ENCODE measurements around the gene SERGEF.
"Not testable (repeated sequence)": the region's sequence is repeated elsewhere in the genome, so short reads cannot be mapped to it uniquely, and the experiment has no call there.

The SERGEF gene

DNA sequence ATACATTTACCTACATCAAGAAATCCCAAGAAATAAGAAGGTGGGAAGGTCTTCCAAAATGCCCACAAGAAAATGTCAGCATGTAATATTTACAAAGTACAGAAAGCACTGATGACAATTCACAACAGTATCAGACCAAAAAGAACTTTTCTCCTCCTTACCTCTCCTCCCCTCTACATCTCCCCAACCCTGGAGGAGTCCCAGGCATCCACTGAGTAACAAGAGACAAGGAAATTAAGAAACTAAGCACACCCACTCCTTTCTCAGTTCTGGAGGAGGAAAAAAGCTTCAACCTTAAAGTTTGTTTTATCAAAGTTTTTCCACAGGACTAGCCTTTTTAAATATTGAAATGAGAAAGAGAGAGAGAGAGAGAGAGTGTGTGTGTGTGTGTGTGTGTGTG, 2.0 kb upstream of the SERGEF start:
- Histone ChIP-seq H3K4me1 (ENCODE audit: control insufficient read depth, insufficient read depth, low read length) (peaks cover 4% of the 10 kb centered on the region), H3K9me3 (replicated peaks; ENCODE audit: low read length) (no peaks in the 10 kb centered on the region), H3K4me2 (ENCODE audit: low read length) (no peak overlapping the region), H3K27me3 (ENCODE audit: control insufficient read depth, insufficient read depth, low read length) (no peaks in the 10 kb centered on the region), H3K9ac (ENCODE audit: low read depth, low read length) (no peak overlapping the region), H3K4me3 (ENCODE audit: low read length) (no peak overlapping the region), H3K36me3 (ENCODE audit: insufficient read depth, low read length) (no peaks in the 10 kb centered on the region)

DNA sequence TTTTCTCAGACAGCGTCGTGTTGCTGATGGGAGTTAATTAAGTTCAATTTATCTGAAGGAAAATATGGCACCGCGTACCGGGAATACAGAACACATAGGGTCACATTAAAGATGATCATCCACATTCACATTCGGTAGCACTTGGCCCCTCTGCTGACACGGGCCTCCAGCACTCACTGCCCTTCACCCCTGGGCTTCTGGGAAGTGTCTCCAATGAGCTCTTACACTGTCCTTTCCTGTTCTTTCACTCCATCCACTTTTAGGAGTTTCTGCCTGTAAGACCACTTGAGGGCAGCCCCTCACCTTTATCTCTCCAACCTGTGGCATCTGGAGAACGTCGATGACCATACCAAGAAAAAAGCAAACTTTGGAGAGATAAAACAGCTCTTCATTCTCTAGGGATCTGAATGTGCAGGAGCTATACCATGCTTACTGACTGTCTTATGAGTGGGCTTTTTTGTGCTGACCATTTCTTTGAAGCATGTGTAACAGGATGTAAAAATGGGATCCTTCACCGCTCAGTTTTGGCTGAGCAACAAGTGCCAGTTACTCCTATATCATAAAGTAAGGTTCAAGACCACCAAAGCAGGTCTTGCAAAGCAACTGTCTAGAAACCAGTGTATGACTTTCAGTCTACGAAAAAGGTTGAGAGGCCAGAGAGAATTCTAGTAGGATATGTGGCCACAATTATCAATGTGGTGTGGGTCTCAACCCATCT, 1.1 kb upstream of the SERGEF start:
- Histone ChIP-seq H3K27me3 (ENCODE audit: control insufficient read depth, insufficient read depth, low read length) (no peaks in the 10 kb centered on the region), H3K4me3 (ENCODE audit: low read length) (peak overlapping the region; percentile 76), H3K36me3 (ENCODE audit: insufficient read depth, low read length) (no peaks in the 10 kb centered on the region), H3K9me3 (replicated peaks; ENCODE audit: low read length) (no peaks in the 10 kb centered on the region), H3K9ac (ENCODE audit: low read depth, low read length) (peak overlapping the region; percentile 71), H3K4me1 (ENCODE audit: control insufficient read depth, insufficient read depth, low read length) (peaks cover 4% of the 10 kb centered on the region), H3K4me2 (ENCODE audit: low read length) (peak overlapping the region; percentile 82)

DNA sequence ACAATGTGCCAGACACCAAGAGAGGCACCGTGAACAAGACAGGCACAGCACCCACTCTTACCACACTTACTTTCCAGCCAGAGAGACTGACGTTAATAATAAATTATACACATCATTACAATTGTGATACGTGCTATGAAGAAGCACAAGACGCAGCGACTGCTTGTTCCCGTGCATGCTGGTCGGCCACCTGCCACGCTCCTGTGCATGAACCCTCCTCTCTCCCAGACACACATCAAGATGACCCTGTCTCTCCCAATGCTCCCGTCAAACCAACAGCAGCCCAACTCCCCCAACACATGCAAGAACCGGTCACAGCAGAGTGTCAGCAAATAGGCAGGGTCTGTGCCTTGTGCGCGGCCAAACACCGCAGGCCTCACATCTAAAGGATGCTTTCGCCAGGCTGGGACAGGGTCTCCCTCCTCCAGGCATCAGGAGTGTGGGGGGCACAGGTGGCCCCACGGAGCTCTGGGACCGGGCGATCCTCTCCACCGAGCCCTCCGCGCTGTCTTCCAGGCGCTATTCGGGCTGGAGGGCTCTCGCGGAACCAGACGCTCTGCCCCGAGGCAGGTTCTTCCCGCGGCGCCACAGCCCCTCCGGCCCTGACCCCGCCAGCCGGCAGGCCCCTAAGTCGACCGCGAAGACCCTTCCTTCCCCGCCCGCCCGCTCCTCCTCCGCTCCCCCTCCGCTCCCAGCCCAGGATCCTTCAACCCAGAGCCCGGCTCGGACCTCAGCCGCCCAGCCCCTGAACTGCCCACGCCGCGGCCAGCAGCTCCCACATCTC, 533 bp downstream of the SERGEF start:
- Histone ChIP-seq H3K27me3 (ENCODE audit: control insufficient read depth, insufficient read depth, low read length) (no peaks in the 10 kb centered on the region), H3K9me3 (replicated peaks; ENCODE audit: low read length) (no peaks in the 10 kb centered on the region), H3K4me3 (ENCODE audit: low read length) (peak overlapping the region; percentile 76), H3K9ac (ENCODE audit: low read depth, low read length) (peak overlapping the region; percentile 71), H3K36me3 (ENCODE audit: insufficient read depth, low read length) (no peaks in the 10 kb centered on the region), H3K4me2 (ENCODE audit: low read length) (peak overlapping the region; percentile 82), H3K4me1 (ENCODE audit: control insufficient read depth, insufficient read depth, low read length) (peaks cover 4% of the 10 kb centered on the region)

DNA sequence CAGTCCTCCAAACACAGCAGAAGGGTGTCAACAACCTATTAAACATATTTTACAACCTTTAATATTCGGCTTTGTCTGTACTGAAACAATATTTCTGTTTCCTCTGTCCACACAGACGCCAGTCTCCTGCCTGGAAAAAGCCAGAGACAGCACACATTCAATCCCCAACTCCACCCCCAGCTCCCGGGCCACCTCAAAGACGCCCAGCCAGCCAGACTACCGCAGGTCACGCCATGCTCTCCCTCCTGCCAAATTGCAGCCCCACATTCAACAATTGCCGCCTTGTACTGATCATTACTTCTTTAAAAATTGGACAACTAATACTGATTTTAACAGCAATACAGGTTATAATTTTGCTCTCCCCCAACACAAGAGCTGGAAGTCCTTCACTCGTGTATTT, 1.2 kb downstream of the SERGEF start:
- no peaks in the 10 kb centered on the region for H3K27me3 ChIP-seq (ENCODE audit: control insufficient read depth, insufficient read depth, low read length)
- H3K36me3 ChIP-seq (ENCODE audit: insufficient read depth, low read length), result no peaks in the 10 kb centered on the region
- peaks cover 4% of the 10 kb centered on the region for H3K4me1 ChIP-seq (ENCODE audit: control insufficient read depth, insufficient read depth, low read length)
- no peak overlapping the region for H3K9ac ChIP-seq (ENCODE audit: low read depth, low read length)
- H3K4me3 ChIP-seq (ENCODE audit: low read length), result peak overlapping the region; percentile 76
- no peaks in the 10 kb centered on the region for H3K9me3 ChIP-seq (replicated peaks; ENCODE audit: low read length)
- peak overlapping the region; percentile 82 for H3K4me2 ChIP-seq (ENCODE audit: low read length)

DNA sequence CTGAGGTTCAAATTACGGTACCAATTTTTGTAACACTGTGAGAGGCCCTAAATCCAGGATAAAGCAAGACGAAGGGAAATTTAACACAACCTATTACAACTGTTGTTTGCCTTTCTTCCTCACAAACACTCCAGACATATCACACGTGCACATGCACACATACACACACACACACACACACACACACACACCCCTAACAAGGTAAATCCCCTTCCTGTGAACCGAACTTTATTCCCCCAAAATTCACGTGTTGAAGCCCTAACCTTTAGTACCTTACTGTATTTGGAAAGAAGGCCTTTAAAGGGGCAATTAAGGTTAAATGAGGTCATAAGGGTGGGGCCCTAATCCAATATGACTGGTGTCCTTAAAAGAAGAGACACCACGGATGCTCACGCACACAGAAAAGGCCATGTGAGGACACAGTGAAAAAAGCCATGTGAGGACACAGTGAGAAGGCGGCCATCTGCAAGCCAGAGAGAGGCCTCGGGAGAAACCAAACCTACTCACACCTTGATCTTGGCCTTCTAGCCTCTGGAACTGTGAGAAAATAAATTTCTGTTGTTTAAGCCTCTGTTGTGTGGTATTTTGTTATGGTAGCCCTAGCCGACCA, 1.8 kb downstream of the SERGEF start:
- no peak overlapping the region for H3K9ac ChIP-seq (ENCODE audit: low read depth, low read length)
- no peak overlapping the region for H3K4me2 ChIP-seq (ENCODE audit: low read length)
- H3K4me1 ChIP-seq (ENCODE audit: control insufficient read depth, insufficient read depth, low read length), result peaks cover 4% of the 10 kb centered on the region
- peaks cover 4% of the 10 kb centered on the region for H3K36me3 ChIP-seq (ENCODE audit: insufficient read depth, low read length)
- H3K27me3 ChIP-seq (ENCODE audit: control insufficient read depth, insufficient read depth, low read length), result no peaks in the 10 kb centered on the region
- no peaks in the 10 kb centered on the region for H3K9me3 ChIP-seq (replicated peaks; ENCODE audit: low read length)
- H3K4me3 ChIP-seq (ENCODE audit: low read length), result no peak overlapping the region

DNA sequence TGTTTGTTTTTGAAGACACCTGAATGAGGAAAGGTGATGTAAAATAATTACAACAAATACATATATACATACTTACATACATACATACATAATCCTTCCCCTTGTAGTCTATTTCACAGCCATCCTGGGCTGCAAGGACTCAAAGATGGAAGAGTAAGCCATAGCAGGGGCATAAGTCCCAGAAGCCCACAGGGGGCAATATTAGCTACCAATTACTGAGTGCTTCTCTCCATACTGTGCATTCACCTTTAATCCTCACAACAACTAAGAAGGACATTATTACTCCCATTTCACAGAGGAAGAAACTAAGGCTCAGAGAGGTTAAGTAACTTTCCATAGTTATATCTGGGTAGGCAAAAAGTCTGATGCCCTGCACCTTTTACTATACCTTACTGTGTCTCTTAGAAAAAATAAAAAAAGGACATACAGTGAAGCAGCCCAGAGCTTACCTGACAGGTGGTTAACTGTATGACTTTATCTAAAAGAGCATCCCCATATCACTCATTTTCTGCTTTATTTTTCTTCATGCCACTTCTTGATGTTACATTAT, 2.7 kb downstream of the SERGEF start:
- peaks cover 4% of the 10 kb centered on the region for H3K36me3 ChIP-seq (ENCODE audit: insufficient read depth, low read length)
- no peaks in the 10 kb centered on the region for H3K27me3 ChIP-seq (ENCODE audit: control insufficient read depth, insufficient read depth, low read length)
- H3K9ac ChIP-seq (ENCODE audit: low read depth, low read length), result no peak overlapping the region
- H3K4me2 ChIP-seq (ENCODE audit: low read length), result no peak overlapping the region
- no peak overlapping the region for H3K4me3 ChIP-seq (ENCODE audit: low read length)
- H3K4me1 ChIP-seq (ENCODE audit: control insufficient read depth, insufficient read depth, low read length), result peaks cover 4% of the 10 kb centered on the region
- no peaks in the 10 kb centered on the region for H3K9me3 ChIP-seq (replicated peaks; ENCODE audit: low read length)

DNA sequence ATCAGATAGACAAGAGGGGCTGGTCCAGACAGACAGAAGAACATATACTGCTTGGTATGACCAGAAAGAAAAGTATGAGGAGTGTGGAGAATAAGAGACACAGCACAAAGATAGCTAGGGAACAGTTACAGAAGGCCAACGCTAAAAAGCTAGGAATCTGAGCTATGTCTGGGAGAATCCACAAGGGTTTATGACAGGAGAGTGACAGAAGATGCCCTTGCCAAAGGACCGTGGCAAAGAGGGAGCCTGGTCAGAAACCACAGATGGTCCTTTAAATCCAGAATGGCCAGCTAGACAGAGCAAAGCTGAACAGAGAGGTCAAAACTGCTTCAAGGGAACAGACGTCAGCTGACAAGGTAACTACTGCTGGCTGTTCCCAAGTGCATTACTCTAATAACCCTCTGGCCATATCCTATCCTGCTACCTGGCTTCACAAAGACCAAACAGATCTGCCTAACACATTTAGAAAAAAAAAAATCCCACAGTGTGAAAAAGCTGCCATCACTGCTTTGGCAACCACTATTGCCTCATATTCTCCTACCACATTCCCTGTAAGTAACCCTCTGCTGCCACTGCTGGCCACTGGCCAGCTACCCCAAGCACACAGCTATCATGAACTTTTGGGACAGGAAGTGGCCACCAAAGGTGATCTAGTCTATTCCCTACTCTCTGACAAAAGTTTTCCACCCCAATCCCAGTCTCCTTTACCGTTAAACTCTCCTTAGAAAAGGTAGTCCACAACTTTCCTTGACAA, 7.3 kb downstream of the SERGEF start:
- Histone ChIP-seq H3K27me3 (ENCODE audit: control insufficient read depth, insufficient read depth, low read length) (no peaks in the 10 kb centered on the region), H3K4me1 (ENCODE audit: control insufficient read depth, insufficient read depth, low read length) (no peaks in the 10 kb centered on the region), H3K4me3 (ENCODE audit: low read length) (no peak overlapping the region), H3K9me3 (replicated peaks; ENCODE audit: low read length) (no peaks in the 10 kb centered on the region), H3K9ac (ENCODE audit: low read depth, low read length) (no peak overlapping the region), H3K4me2 (ENCODE audit: low read length) (no peak overlapping the region), H3K36me3 (ENCODE audit: insufficient read depth, low read length) (peaks cover 8% of the 10 kb centered on the region)

DNA sequence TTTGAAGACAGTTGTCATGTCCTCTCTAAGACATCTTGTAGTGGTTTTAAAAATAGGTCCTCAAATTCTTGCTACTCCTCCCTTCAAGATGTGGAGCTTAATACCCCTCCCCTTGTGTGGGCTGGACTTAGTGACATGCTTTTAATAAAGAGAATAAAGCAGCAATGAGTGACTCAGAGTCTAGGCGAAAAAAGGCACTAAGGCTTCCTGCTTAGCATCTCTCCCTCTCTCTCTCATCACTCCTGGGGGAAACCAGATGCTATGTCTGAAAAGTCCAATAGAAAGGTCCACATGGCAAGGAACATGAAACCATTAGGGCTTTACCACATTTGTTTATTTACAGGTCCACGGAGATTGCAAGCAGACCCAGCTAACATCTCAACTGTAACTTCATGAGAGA, 11.7 kb downstream of the SERGEF start:
- peaks cover 5% of the 10 kb centered on the region for H3K36me3 ChIP-seq (ENCODE audit: insufficient read depth, low read length)

DNA sequence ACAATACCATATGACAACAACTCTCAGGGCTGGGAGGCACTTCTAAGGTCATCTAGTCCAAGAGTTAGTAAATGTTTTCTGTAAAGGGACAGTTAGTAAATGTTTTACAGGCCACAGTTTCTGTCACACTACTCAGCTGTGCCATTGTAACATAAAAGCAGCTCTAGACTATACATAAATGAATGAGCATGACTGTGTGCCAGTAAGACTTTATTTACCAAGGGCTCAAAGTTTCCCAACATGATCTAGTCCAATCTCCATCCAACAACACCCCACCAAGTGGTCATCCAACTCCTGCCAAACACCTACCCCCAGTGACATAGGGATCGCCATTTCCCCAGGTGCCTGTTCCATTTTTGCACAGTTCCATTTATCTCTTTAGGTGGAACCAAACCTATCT, 12.1 kb downstream of the SERGEF start:
- no peak overlapping the region for H3K4me3 ChIP-seq (ENCODE audit: low read length)

More for the DNA sequence above, 11.7 kb downstream of the SERGEF start:
- no peaks in the 10 kb centered on the region for H3K9me3 ChIP-seq (replicated peaks; ENCODE audit: low read length)
- no peak overlapping the region for H3K4me2 ChIP-seq (ENCODE audit: low read length)
- no peaks in the 10 kb centered on the region for H3K27me3 ChIP-seq (ENCODE audit: control insufficient read depth, insufficient read depth, low read length)
- no peak overlapping the region for H3K9ac ChIP-seq (ENCODE audit: low read depth, low read length)
- H3K4me1 ChIP-seq (ENCODE audit: control insufficient read depth, insufficient read depth, low read length), result no peaks in the 10 kb centered on the region
- H3K4me3 ChIP-seq (ENCODE audit: low read length), result no peak overlapping the region

DNA sequence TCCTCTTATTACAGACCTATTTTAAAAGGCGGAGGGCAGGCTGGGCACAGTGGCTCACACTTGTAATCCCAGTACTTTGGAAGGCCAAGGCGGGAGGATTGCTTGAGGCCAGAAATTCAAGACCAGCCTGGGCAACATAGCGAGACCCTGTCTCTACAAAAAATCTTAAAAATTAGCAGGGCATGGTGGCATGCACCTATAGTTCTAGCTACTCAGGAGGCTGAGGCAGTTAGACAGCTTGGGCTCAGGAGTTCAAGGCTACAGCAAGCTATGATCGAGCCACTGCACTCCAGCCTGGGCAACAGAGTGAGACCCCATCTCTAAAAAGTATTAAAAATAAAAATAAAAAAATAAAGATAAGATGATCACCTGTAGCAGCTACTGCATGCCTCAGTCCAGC, 12.7 kb downstream of the SERGEF start:
- H3K9me3 ChIP-seq (replicated peaks; ENCODE audit: low read length); H3K4me1 ChIP-seq (ENCODE audit: control insufficient read depth, insufficient read depth, low read length); H3K4me3 ChIP-seq (ENCODE audit: low read length); H3K27me3 ChIP-seq (ENCODE audit: control insufficient read depth, insufficient read depth, low read length); H3K36me3 ChIP-seq (ENCODE audit: insufficient read depth, low read length); H3K4me2 ChIP-seq (ENCODE audit: low read length); H3K9ac ChIP-seq (ENCODE audit: low read depth, low read length): not testable (repeated sequence)

More for the DNA sequence above, 12.1 kb downstream of the SERGEF start:
- Histone ChIP-seq H3K36me3 (ENCODE audit: insufficient read depth, low read length) (peaks cover 5% of the 10 kb centered on the region), H3K9me3 (replicated peaks; ENCODE audit: low read length) (no peaks in the 10 kb centered on the region), H3K9ac (ENCODE audit: low read depth, low read length) (no peak overlapping the region), H3K4me1 (ENCODE audit: control insufficient read depth, insufficient read depth, low read length) (no peaks in the 10 kb centered on the region), H3K4me2 (ENCODE audit: low read length) (no peak overlapping the region), H3K27me3 (ENCODE audit: control insufficient read depth, insufficient read depth, low read length) (no peaks in the 10 kb centered on the region)

DNA sequence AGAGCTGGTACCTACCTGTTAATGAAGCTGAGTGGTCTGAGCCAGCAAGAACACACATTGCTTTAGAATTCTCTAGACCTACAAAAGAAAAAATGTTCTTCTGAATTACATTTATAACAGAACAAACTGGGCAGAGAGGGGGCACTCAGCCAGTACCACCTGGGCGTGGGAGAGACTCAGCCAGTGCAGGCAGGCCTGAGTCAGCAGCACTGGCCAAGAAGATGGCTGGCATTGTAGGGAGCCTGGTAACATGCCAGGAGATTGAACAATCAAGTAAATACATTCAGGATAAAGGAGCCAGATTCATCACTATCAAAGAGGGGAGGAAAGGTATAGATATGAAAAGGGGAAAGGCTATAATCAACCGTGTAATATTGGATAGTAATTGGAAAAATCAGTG, 19.9 kb downstream of the SERGEF start:
- Histone ChIP-seq H3K27me3 (ENCODE audit: control insufficient read depth, insufficient read depth, low read length) (no peaks in the 10 kb centered on the region), H3K4me1 (ENCODE audit: control insufficient read depth, insufficient read depth, low read length) (no peaks in the 10 kb centered on the region), H3K9ac (ENCODE audit: low read depth, low read length) (no peak overlapping the region), H3K36me3 (ENCODE audit: insufficient read depth, low read length) (peaks cover 9% of the 10 kb centered on the region), H3K9me3 (replicated peaks; ENCODE audit: low read length) (no peaks in the 10 kb centered on the region), H3K4me2 (ENCODE audit: low read length) (no peak overlapping the region), H3K4me3 (ENCODE audit: low read length) (no peak overlapping the region)

All from skeletal muscle satellite cell (primary cell).